ENCODE results near the gene CDK14. TPM values are rescaled to one million over a fixed set of nuclear protein-coding genes. Genes with fewer than 3 reads are reported as not detected.
"Not testable (repeated sequence)": the region's sequence is repeated elsewhere in the genome, so short reads cannot be mapped to it uniquely, and the experiment has no call there.

Gene CDK14
- total RNA-seq, 2 donors from 2014 or later, result 1.9 to 4.9 TPM

GRCh38 chr7:90629297-90629918 is 33.3 kb downstream of the CDK14 start:
- peak; percentile 46 for TF ChIP-seq CTCF (IDR thresholded peaks at IDR 0.05)
- Histone ChIP-seq H3K27me3 (no peaks in the 10 kb centered on the region), H3K27ac (no peak overlapping the region), H3K4me3 (no peak overlapping the region), H3K9me3 (no peaks in the 10 kb centered on the region), H3K9ac (ENCODE audit: low read depth in 2 of 2, low read length in 2 of 2) (no peak overlapping the region), H3K36me3 (no peaks in the 10 kb centered on the region), H3K4me1 (no peaks in the 10 kb centered on the region)
- DNase-seq, result peak; percentile 22
- intact Hi-C loops (cut with DNase I), result loop anchor here (5.0 kb wide), 1 partner anchor 177 kb away; no protein-coding TSS in a partner anchor

GRCh38 chr7:90631502-90631901 is 35.4 kb downstream of the CDK14 start:
- H3K4me1 ChIP-seq, result no peaks in the 10 kb centered on the region

GRCh38 chr7:90639683-90640082 is 43.6 kb downstream of the CDK14 start:
- H3K36me3 ChIP-seq; H3K4me1 ChIP-seq; H3K9me3 ChIP-seq; intact Hi-C loops (cut with DNase I); H3K27me3 ChIP-seq; H3K4me3 ChIP-seq; H3K9ac ChIP-seq (ENCODE audit: low read depth in 2 of 2, low read length in 2 of 2); H3K27ac ChIP-seq; DNase-seq: not testable (repeated sequence)

More at GRCh38 chr7:90631502-90631901, 35.4 kb downstream of the CDK14 start:
- Histone ChIP-seq H3K9me3 (no peaks in the 10 kb centered on the region), H3K9ac (ENCODE audit: low read depth in 2 of 2, low read length in 2 of 2) (no peak overlapping the region), H3K27ac (no peak overlapping the region), H3K36me3 (no peaks in the 10 kb centered on the region), H3K4me3 (no peak overlapping the region), H3K27me3 (no peaks in the 10 kb centered on the region)
- no peak for TF ChIP-seq CTCF (IDR thresholded peaks at IDR 0.05)
- no peak for DNase-seq
- intact Hi-C loops (cut with DNase I), result no loop called here

GRCh38 chr7:90642978-90643377 is 46.9 kb downstream of the CDK14 start:
- H3K27me3 ChIP-seq, result no peaks in the 10 kb centered on the region
- no peak for DNase-seq
- intact Hi-C loops (cut with DNase I), result no loop called here
- TF ChIP-seq CTCF (IDR thresholded peaks at IDR 0.05), result no peak
- no peaks in the 10 kb centered on the region for H3K4me1 ChIP-seq
- H3K4me3 ChIP-seq, result no peak overlapping the region
- H3K27ac ChIP-seq, result no peak overlapping the region
- H3K9ac ChIP-seq (ENCODE audit: low read depth in 2 of 2, low read length in 2 of 2), result no peak overlapping the region
- H3K36me3 ChIP-seq, result no peaks in the 10 kb centered on the region
- no peaks in the 10 kb centered on the region for H3K9me3 ChIP-seq

GRCh38 chr7:90645784-90646183 is 49.7 kb downstream of the CDK14 start:
- no peak overlapping the region for H3K9ac ChIP-seq (ENCODE audit: low read depth in 2 of 2, low read length in 2 of 2)
- no peaks in the 10 kb centered on the region for H3K27me3 ChIP-seq
- H3K4me3 ChIP-seq, result no peak overlapping the region
- no peak for TF ChIP-seq CTCF (IDR thresholded peaks at IDR 0.05)
- no peaks in the 10 kb centered on the region for H3K4me1 ChIP-seq
- DNase-seq, result no peak
- intact Hi-C loops (cut with DNase I), result no loop called here
- no peak overlapping the region for H3K27ac ChIP-seq
- no peaks in the 10 kb centered on the region for H3K36me3 ChIP-seq
- no peaks in the 10 kb centered on the region for H3K9me3 ChIP-seq

GRCh38 chr7:90648107-90648506 is 52.0 kb downstream of the CDK14 start:
- intact Hi-C loops (cut with DNase I), result no loop called here
- no peak for TF ChIP-seq CTCF (IDR thresholded peaks at IDR 0.05)

More at GRCh38 chr7:90648107-90648506, 52.0 kb downstream of the CDK14 start:
- H3K4me3 ChIP-seq, result no peak overlapping the region
- no peaks in the 10 kb centered on the region for H3K36me3 ChIP-seq
- no peak overlapping the region for H3K27ac ChIP-seq
- H3K9me3 ChIP-seq, result no peaks in the 10 kb centered on the region
- H3K27me3 ChIP-seq, result no peaks in the 10 kb centered on the region
- no peaks in the 10 kb centered on the region for H3K4me1 ChIP-seq
- DNase-seq, result no peak
- no peak overlapping the region for H3K9ac ChIP-seq (ENCODE audit: low read depth in 2 of 2, low read length in 2 of 2)

Measured in colonic mucosa (tissue), 4 donors.